ENCODE results near the gene PRKCZ. TPM values are rescaled to one million over a fixed set of nuclear protein-coding genes. Genes with fewer than 3 reads are reported as not detected.

PRKCZ gene
- total and polyA plus RNA-seq, 9 of the 15 experiments (the other 6 are each of a cell fraction or from before 2014, with no cell fraction given), result 0.07 to 3.1 (median 1.3) TPM

DNA sequence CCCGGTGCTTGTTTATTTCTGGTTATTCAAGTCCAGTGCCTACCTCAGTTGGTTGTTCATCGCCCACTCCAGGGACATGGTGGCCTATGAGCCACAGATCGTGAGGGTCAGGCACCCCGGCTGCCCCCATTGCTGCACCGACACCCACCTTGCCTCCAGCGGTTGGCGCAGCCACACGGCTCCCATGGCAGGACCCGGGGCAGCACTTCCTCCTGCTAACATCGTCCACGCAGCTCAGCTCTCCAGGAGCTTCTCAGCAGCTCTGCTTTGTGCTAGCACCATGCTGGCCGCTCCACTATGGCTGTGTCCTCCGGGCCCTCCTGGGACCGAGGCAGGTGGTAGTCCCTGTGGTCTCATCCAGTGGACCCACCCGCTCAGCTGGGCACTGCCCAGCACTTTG is 13.9 kb upstream of the PRKCZ start (continued):
- TF ChIP-seq ATF1 (CRISPR knock-in tag; IDR thresholded peaks at IDR 0.05) (no peak), ATF1 (tag; IDR thresholded peaks at IDR 0.05) (no peak), ZNF41 (CRISPR knock-in tag; conservative IDR thresholded peaks at IDR 0.05) (no peak), RAD21 (CRISPR knock-in tag; conservative IDR thresholded peaks at IDR 0.05 in 1 of 2, IDR thresholded peaks at IDR 0.05 in 1 of 2) (no peak), MYC (IDR thresholded peaks at IDR 0.05; ENCODE audit: low read depth, low read length) (no peak), MYC (CRISPR knock-in tag; IDR thresholded peaks at IDR 0.05; ENCODE audit: borderline replicate concordance, low read depth) (no peak)
- TF ChIP-seq, protein P1, sequence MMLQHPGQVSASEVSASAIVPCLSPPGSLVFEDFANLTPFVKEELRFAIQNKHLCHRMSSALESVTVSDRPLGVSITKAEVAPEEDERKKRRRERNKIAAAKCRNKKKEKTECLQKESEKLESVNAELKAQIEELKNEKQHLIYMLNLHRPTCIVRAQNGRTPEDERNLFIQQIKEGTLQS (IDR thresholded peaks at IDR 0.05), result no peak
- TF ChIP-seq, protein P1 (CRISPR knock-in tag; conservative IDR thresholded peaks at IDR 0.05), result no peak

DNA sequence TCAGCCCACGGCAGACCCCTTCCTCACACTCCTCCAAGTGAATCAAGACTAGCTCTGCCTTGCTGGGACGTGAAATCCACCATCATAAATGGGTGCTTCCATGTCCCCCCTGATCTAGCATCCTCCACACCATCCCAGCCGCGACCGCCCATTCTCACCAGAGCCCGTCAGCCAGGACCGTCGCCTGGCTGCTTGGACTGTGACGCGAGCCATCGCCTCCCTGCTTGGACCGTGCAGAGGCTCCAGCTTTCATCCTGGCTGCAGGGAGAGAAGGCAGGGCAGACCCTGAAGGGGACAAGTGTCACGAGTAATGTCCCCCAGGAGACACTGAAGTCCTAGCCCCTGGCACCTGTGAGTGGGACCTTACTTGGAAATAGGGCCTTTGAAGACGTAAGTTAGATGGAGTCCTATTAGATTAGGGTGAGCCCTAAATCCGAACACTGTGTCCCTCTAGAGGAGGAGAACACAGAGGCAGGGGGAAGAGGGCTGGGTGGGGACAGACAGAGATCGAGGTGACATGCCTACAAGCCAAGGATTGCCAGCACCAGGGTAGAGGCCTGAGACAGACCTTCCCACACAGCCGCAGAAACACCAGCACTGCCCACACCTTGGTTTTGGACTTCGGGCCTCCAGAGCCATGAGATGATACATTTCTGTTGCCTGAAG is 12.8 kb upstream of the PRKCZ start:
- no peak overlapping the region for H3K27ac ChIP-seq (ENCODE audit: extremely low read depth, low read depth, low read length)
- FAIRE-seq (peak; percentile 6), DNase-seq (ENCODE audit: extremely low read depth in 1 of 4, low spot score in 3 of 4) (no peak), ATAC-seq (peak; percentile 69)
- ChIA-PET CTCF (ENCODE audit: low intra/inter-chr PET ratio) (no interaction called here), POLR2A (no interaction called here)
- H2AFZ ChIP-seq (ENCODE audit: low read depth, low read length), result no peak overlapping the region
- no peaks in the 10 kb centered on the region for H3K9me1 ChIP-seq (ENCODE audit: control insufficient read depth, insufficient read depth, low read length)
- no peaks in the 10 kb centered on the region for H3K79me2 ChIP-seq (ENCODE audit: control insufficient read depth, insufficient read depth, low read length)
- no peaks in the 10 kb centered on the region for H3K36me3 ChIP-seq (ENCODE audit: control insufficient read depth, insufficient read depth, low read length)
- in situ Hi-C loops (cut with MboI) (loop anchor here (5.0 kb wide), 1 partner anchor 75 kb away; no protein-coding TSS in a partner anchor), intact Hi-C loops (cut with micrococcal nuclease) (no loop called here)
- peaks cover 0 to 9% of the 10 kb centered on the region in 2 experiments; a peak in 1 of 5 replicates for H3K4me1 ChIP-seq (replicated peaks in 1 of 2; ENCODE audit: control insufficient read depth in 2 of 2, insufficient read depth in 2 of 2, low read length in 2 of 2)
- H3K4me3 ChIP-seq, result no peak overlapping the region
- TF ChIP-seq HNRNPLL (IDR thresholded peaks at IDR 0.05; ENCODE audit: low read depth, low read length, poor library complexity, severe bottlenecking) (peak; percentile 14), NBN (IDR thresholded peaks at IDR 0.05; ENCODE audit: low read depth) (no peak)
- TF ChIP-seq, protein P2, sequence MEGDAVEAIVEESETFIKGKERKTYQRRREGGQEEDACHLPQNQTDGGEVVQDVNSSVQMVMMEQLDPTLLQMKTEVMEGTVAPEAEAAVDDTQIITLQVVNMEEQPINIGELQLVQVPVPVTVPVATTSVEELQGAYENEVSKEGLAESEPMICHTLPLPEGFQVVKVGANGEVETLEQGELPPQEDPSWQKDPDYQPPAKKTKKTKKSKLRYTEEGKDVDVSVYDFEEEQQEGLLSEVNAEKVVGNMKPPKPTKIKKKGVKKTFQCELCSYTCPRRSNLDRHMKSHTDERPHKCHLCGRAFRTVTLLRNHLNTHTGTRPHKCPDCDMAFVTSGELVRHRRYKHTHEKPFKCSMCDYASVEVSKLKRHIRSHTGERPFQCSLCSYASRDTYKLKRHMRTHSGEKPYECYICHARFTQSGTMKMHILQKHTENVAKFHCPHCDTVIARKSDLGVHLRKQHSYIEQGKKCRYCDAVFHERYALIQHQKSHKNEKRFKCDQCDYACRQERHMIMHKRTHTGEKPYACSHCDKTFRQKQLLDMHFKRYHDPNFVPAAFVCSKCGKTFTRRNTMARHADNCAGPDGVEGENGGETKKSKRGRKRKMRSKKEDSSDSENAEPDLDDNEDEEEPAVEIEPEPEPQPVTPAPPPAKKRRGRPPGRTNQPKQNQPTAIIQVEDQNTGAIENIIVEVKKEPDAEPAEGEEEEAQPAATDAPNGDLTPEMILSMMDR (IDR thresholded peaks at IDR 0.05 in 2 of 3, conservative IDR thresholded peaks at IDR 0.05 in 1 of 3; ENCODE audit: insufficient read depth in 2 of 3, low read depth in 1 of 3, low read length in 3 of 3), result peak in 2 of 3 experiments; percentile 24 to 34; a peak in 2 of 6 replicates
- no peaks in the 10 kb centered on the region for H3K9me3 ChIP-seq (replicated peaks; ENCODE audit: control insufficient read depth, insufficient read depth, low read depth, low read length)
- peaks cover 69 to 97% of the 10 kb centered on the region in 2 experiments; a peak in 4 of 5 replicates for H3K27me3 ChIP-seq (ENCODE audit: control insufficient read depth in 2 of 2, insufficient read depth in 2 of 2, low read length in 2 of 2)
- no peak overlapping the region for H3K4me2 ChIP-seq (ENCODE audit: insufficient read depth, low read length)
- 1% methylated on average over 16 of the region's 18 CpGs for WGBS (ENCODE audit: insufficient coverage, low coverage, missing lambda C conversion rate)
- no TSS peak for BruUV-seq (replicated peaks)
- no peak overlapping the region for H3K9ac ChIP-seq (ENCODE audit: insufficient read depth in 1 of 2, low read depth in 2 of 2, low read length in 2 of 2)
- H4K20me1 ChIP-seq (replicated peaks; ENCODE audit: control insufficient read depth, insufficient read depth, low read length), result peaks cover 9% of the 10 kb centered on the region
